SW480 (cell line): ENCODE data around the gene SOX13.

Experiments
- DNase-seq: peaks from one replicate; pipeline ENCODE4 v3.0.0-alpha.2; 2016; ENCODE audit warnings: low spot score

The SOX13 gene

GRCh38 chr1:204106825-204107224 is 33.9 kb downstream of the SOX13 start:
- no peak for DNase-seq

GRCh38 chr1:204107892-204108291 is 35.0 kb downstream of the SOX13 start:
- no peak for DNase-seq

GRCh38 chr1:204108312-204109141 is 35.6 kb downstream of the SOX13 start:
- no peak for DNase-seq

- peak; percentile 46 for DNase-seq
Observed at GRCh38 chr1:204110894-204111633, 38.1 kb downstream of the SOX13 start.

- no peak for DNase-seq
Observed at GRCh38 chr1:204112876-204113730, 40.2 kb downstream of the SOX13 start.

GRCh38 chr1:204113896-204114295 is 41.0 kb downstream of the SOX13 start:
- DNase-seq, result no peak

- no peak for DNase-seq
Observed at GRCh38 chr1:204114606-204115005, 41.7 kb downstream of the SOX13 start.

GRCh38 chr1:204115116-204115515 is 42.2 kb downstream of the SOX13 start:
- no peak for DNase-seq

- no peak for DNase-seq
Observed at GRCh38 chr1:204116539-204116938, 43.6 kb downstream of the SOX13 start.

- no peak for DNase-seq
Observed at GRCh38 chr1:204121840-204122555, 49.1 kb downstream of the SOX13 start.

GRCh38 chr1:204123376-204123775 is 50.5 kb downstream of the SOX13 start:
- DNase-seq, result no peak

GRCh38 chr1:204124639-204125038 is 51.7 kb downstream of the SOX13 start:
- no peak for DNase-seq

GRCh38 chr1:204125759-204126351 is 52.9 kb downstream of the SOX13 start:
- DNase-seq, result no peak

- no peak for DNase-seq
Observed at GRCh38 chr1:204126386-204126785, 53.5 kb downstream of the SOX13 start.

- DNase-seq, result no peak
Observed at GRCh38 chr1:204126956-204127355, 54.0 kb downstream of the SOX13 start.

GRCh38 chr1:204127597-204128242 is 54.8 kb downstream of the SOX13 start:
- peak; percentile 74 for DNase-seq

- no peak for DNase-seq
Observed at GRCh38 chr1:204128464-204128963, 55.6 kb downstream of the SOX13 start.

- peak; percentile 45 for DNase-seq
Observed at GRCh38 chr1:204128964-204129896, 56.3 kb downstream of the SOX13 start.

GRCh38 chr1:204130178-204130577 is 57.3 kb downstream of the SOX13 start:
- DNase-seq, result no peak
